SK-N-MC (cell line): Measurements from ENCODE around the gene MAPT.
"Not testable (repeated sequence)": the region's sequence is repeated elsewhere in the genome, so short reads cannot be mapped to it uniquely, and the experiment has no call there.

ENCODE experiments used
- DNase-seq: peaks from one replicate; pipeline ENCODE4 v3.0.0-alpha.2; 2011; ENCODE audit warnings: low read depth, low spot score
- H3K27ac ChIP-seq: fragments of 200-600 bp; sonication (generic); 2 replicates; pipeline ENCODE4 v1.5.1; 2016; ENCODE audit warnings: mixed run types
- H3K36me3 ChIP-seq: fragments of 200-600 bp; sonication (generic); 2 replicates; pipeline ENCODE4 v1.6.1; 2017; ENCODE audit warnings: antibody characterized with exemption, low read length, mixed read lengths; ENCODE audit not compliant: insufficient read depth
- H3K4me3 ChIP-seq: fragments of 200-600 bp; sonication (generic); 2 replicates; pipeline ENCODE4 v1.5.1; 2016
- H3K9ac ChIP-seq: fragments of 200-600 bp; sonication (generic); 2 replicates; pipeline ENCODE4 v1.8.0; 2017; ENCODE audit warnings: mixed run types, mixed read lengths; ENCODE audit not compliant: insufficient read length
- H3K9me3 ChIP-seq: fragments of 200-600 bp; sonication (generic); 2 replicates; pipeline ENCODE4 v1.6.1; 2017; ENCODE audit warnings: low read depth, mild to moderate bottlenecking, antibody characterized with exemption, low read length, moderate library complexity, mixed read lengths
- EZH2 ChIP-seq: fragments of 200-600 bp; sonication (generic); IDR thresholded peaks from one replicate; pipeline ENCODE4 v1.6.1; 2017; ENCODE audit warnings: antibody characterized with exemption
- FOXP2 ChIP-seq: optimal IDR thresholded peaks from 2 replicates; pipeline ENCODE3; 2011; ENCODE audit warnings: mild to moderate bottlenecking, moderate library complexity; ENCODE audit not compliant: insufficient read depth; ENCODE audit errors: extremely low read length, control extremely low read depth
- POLR2AphosphoS5 ChIP-seq: IDR thresholded peaks from 2 replicates; pipeline ENCODE4 v1.6.1; 2012; ENCODE audit warnings: mild to moderate bottlenecking, low read depth, low read length, borderline replicate concordance

MAPT gene

GRCh38 chr17:45912319-45912718 is 18.0 kb downstream of the MAPT start:
- Histone ChIP-seq H3K9ac (no peak overlapping the region), H3K9me3 (peaks cover 9% of the 10 kb centered on the region; the same call in 1 of the 2 replicates), H3K27ac (no peak overlapping the region), H3K4me3 (no peak overlapping the region), H3K36me3 (peaks cover 45% of the 10 kb centered on the region)
- DNase-seq, result no peak
- no peak for TF ChIP-seq EZH2
- TF ChIP-seq POLR2AphosphoS5, result no peak
- TF ChIP-seq FOXP2, result no peak

GRCh38 chr17:45913030-45913429 is 18.7 kb downstream of the MAPT start:
- DNase-seq, H3K4me3 ChIP-seq, H3K9me3 ChIP-seq, H3K9ac ChIP-seq, H3K27ac ChIP-seq: not testable (repeated sequence)
- H3K36me3 ChIP-seq, result peaks cover 45% of the 10 kb centered on the region

DNA sequence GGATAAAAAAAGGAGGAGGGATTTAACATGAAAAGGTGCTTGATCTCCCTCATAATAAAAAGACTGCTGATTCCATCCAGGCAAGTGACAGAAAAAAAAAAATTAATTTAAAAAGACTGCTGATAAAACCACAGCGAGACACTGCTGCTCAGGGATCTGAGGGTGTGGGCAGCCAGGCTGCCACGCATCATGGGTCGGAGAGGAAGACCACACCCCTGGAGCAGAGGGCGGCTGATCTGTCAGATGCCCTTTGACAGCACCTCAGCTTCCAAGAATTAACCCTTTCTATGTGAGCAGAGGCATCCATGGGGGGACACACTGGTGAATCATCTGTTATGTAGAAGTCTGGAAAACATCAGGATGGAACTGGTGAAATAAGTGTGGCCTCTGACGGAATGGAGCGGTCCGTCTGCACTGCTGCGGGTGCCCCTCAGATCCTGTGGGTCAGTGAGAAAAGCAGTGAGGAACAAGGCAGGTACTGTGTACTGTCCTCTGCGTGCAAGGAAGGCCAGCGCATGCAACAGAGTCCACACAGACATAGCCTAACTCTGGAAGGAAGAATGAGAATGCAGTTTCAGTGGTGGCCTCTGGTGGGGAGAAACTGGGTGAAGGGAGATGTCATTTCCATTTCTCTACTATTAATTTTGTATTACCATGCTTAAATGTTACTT is 19.8 kb downstream of the MAPT start:
- no peak for DNase-seq
- H3K9me3 ChIP-seq, result peaks cover 9% of the 10 kb centered on the region; the same call in 1 of the 2 replicates
- peaks cover 39% of the 10 kb centered on the region for H3K36me3 ChIP-seq
- no peak overlapping the region for H3K9ac ChIP-seq
- no peak for TF ChIP-seq EZH2
- TF ChIP-seq FOXP2, result no peak
- H3K27ac ChIP-seq, result no peak overlapping the region
- no peak overlapping the region for H3K4me3 ChIP-seq

- TF ChIP-seq FOXP2 (no peak), POLR2AphosphoS5 (no peak), EZH2 (no peak)
- Histone ChIP-seq H3K4me3 (no peak overlapping the region), H3K36me3 (peaks cover 38% of the 10 kb centered on the region), H3K27ac (no peak overlapping the region), H3K9ac (no peak overlapping the region), H3K9me3 (peaks cover 9% of the 10 kb centered on the region; the same call in 1 of the 2 replicates)
- DNase-seq, result no peak
These were observed 20.9 kb downstream of the MAPT start for GRCh38 chr17:45915263-45915662.

- Histone ChIP-seq H3K36me3 (peaks cover 23% of the 10 kb centered on the region), H3K27ac (no peak overlapping the region), H3K9me3 (peaks cover 7% of the 10 kb centered on the region; the same call in 1 of the 2 replicates), H3K9ac (no peak overlapping the region), H3K4me3 (no peak overlapping the region)
- TF ChIP-seq FOXP2, result no peak
- TF ChIP-seq EZH2, result no peak
- TF ChIP-seq POLR2AphosphoS5, result no peak
- no peak for DNase-seq
These were observed 22.7 kb downstream of the MAPT start for GRCh38 chr17:45917081-45917480.

DNA sequence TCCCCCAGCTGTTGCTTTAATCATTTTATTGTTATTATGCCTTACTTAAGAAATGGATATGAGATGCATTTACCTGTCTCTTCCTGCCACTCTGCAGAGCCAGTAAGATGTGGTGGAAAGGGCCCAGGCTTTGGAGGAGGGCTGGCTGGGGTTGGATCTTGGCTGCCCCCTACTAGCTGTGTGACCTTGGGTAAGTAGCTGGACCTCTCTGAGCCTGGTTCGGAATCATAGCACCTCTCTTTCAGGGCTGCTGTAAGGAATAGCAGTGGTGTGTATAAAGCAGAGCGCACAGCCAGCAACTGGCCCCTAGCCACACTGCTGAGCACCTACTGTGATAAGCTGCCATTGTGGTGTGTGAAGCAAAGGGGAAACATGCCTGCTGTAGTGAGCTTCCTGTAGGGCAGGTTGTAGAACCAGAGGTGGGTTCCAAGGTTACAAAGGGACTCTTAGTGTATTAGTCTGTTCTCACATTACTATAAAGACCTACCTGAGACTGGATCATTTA is 23.9 kb downstream of the MAPT start:
- TF ChIP-seq FOXP2 (no peak), POLR2AphosphoS5 (no peak), EZH2 (no peak)
- no peak overlapping the region for H3K9ac ChIP-seq

DNA sequence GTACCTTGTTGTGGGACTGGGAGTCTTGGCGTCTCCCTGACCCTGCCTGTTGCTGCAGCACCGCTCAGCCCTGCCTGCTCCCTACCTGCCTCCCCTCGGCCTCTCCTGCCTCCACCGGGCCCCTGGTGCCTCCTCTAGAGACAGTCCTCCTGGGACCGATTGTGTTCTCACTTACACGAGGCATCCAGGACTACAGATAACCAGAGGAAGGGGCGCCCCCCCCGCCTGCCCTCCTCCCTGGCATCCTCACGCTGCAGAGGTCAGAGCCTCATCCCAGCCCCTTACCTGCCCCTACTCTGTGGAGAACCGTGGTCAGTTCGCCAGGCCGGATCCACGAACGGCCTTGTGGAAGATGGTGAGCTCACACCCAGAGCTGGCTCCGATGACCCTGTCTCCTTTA is 24.8 kb downstream of the MAPT start:
- Histone ChIP-seq H3K9ac (no peak overlapping the region), H3K36me3 (peaks cover 6% of the 10 kb centered on the region; the same call in 1 of the 2 replicates), H3K27ac (no peak overlapping the region), H3K4me3 (no peak overlapping the region), H3K9me3 (no peaks in the 10 kb centered on the region)
- DNase-seq, result no peak
- TF ChIP-seq EZH2, result no peak
- no peak for TF ChIP-seq FOXP2

More for the DNA sequence above, 23.9 kb downstream of the MAPT start:
- Histone ChIP-seq H3K9me3 (no peaks in the 10 kb centered on the region), H3K36me3 (peaks cover 11% of the 10 kb centered on the region; the same call in 1 of the 2 replicates), H3K4me3 (no peak overlapping the region), H3K27ac (no peak overlapping the region)
- DNase-seq, result no peak

- Histone ChIP-seq H3K36me3 (peaks cover 3% of the 10 kb centered on the region; the same call in 1 of the 2 replicates), H3K4me3 (no peak overlapping the region), H3K9ac (no peak overlapping the region), H3K27ac (peak overlapping the region; percentile 61; the same call in 1 of the 2 replicates), H3K9me3 (no peaks in the 10 kb centered on the region)
- TF ChIP-seq FOXP2 (no peak), POLR2AphosphoS5 (no peak; the same call in 1 of the 2 replicates), EZH2 (no peak)
- no peak for DNase-seq
These were observed 25.7 kb downstream of the MAPT start for GRCh38 chr17:45920083-45920482.

DNA sequence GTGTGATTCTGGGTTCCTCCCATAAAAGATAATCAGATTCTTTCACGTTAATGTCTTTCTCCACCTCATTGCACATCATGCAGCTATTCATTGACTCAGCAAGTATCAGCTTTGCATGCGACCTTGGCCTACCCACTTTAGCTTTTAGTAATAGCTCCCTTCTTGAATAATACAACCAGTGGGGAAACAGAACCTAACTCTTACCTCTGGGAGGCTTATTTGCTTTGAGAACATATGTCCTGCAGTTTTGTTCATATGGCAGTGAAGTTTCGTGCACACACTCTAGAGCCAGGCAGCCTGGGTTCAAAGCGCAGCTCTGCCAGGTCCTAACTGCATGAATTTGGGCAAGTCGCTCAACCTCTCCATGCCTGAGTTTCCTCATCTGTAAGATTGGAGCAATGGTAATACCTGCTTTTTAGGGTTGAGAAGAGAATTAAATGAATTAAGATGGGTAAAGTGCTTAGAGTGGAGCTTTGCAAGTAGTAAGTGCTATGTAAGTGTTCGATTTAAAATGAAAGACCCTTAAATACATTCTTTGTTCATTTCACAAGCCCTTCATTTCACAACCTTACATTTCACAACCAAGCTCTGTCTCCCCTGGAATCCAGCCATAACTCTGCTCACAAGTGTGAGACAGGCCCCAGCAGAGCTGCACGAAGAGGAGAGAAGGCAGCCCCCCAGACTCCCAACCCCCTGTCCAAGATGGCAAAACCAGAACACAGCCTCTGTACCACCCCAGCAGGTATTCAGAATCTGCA is 29.3 kb downstream of the MAPT start:
- DNase-seq, result peak; percentile 80
- no peak for TF ChIP-seq EZH2
- peak; percentile 30; the same call in 1 of the 2 replicates for TF ChIP-seq POLR2AphosphoS5
- Histone ChIP-seq H3K4me3 (peak overlapping the region; percentile 54), H3K9me3 (no peaks in the 10 kb centered on the region), H3K36me3 (peaks cover 10% of the 10 kb centered on the region), H3K27ac (peak overlapping the region; percentile 97), H3K9ac (peak overlapping the region; percentile 30)
